Renal pelvis (tissue), 4 donors: ENCODE data around the gene VWA7. TPM values are rescaled to one million over a fixed set of nuclear protein-coding genes. Genes with fewer than 3 reads are reported as not detected.
"Not testable (repeated sequence)": the region's sequence is repeated elsewhere in the genome, so short reads cannot be mapped to it uniquely, and the experiment has no call there.

Experiments
- DNase-seq: peaks from one replicate; pipeline ENCODE4 v3.0.0-alpha.2; 2013
- polyA plus RNA-seq, 3 donors: library from polyadenylated mRNA; unstranded; fragments of 120-200 nt; gene quantifications; one replicate each; pipeline ENCODE4 v1.2.1, GENCODE V29; 2013; ENCODE audit not compliant: insufficient read length in 3 of 3

VWA7 gene
- polyA plus RNA-seq, 3 donors: 8.8 to 14.0 (median 13.1) TPM

DNA sequence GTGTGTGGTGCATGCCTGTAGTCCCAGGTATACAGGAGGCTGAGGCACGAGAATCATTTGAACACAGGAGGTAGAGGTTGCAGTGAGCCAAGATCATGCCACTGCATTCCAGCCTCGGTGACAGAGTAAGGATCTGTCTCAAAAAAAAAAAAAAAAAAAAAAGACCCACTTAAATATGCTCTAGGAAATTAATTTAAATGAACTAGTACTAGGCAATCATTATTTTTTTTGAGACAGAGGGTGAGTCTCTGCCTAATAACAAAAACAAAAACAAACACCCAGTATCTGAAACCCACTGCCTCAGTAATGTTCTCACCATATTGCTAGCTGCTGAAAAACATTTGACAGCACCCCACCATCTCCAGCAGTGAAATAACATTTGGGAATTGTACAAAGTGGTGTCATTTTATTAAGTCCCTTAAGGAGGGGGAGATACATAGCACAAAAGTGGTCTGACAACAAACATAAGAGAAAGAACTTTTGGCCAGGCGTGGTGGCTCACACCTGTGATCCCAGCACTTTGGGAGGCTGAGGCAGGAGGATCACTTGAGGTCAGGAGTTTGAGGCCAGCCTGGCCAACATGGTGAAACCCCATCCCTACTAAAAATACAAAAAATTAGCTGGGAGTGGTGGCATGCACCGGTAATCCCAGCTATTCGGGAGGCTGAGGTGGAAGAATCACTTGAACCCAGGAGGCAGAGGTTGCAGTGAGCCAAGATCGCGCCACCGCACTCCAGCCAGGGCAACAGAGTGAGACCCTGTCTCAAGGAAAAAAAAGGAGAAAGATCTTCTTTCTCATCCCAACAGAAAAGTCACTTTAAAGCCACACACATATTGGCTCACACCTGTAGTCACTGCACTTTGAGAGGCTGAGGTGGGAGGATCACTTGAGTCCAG, 24.2 kb upstream of the VWA7 start:
- not testable (repeated sequence) for DNase-seq

DNA sequence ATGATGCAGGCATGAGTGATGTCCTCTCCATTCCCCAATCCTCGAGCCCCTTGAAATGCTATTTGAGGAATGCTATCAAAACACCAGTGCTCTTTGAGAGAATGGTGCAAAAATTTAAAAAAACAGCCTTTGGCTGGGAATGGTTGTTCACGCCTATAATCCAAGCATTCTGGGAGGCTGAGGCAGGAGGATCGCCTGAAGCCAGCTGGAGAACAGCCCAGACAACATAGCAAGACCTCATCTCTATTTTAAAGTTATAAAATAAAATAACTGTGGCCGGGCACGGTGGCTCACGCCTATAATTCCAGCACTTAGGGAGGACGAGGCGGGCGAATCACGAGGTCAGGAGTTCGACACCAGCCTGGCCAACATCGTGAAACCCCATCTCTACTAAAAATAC, 22.7 kb upstream of the VWA7 start:
- DNase-seq: no peak

GRCh38 chr6:31797588-31797987, 20.5 kb upstream of the VWA7 start:
- no peak for DNase-seq

GRCh38 chr6:31796993-31797385, 19.9 kb upstream of the VWA7 start:
- DNase-seq: no peak

- DNase-seq: peak; percentile 80
Measured at GRCh38 chr6:31795616-31796298, 18.6 kb upstream of the VWA7 start, which contains the start of gene VARS1. Gene VARS1, minus strand, starts transcription at chr6:31795752. Its CDS starts 535 bp downstream, at chr6:31795217.

DNA sequence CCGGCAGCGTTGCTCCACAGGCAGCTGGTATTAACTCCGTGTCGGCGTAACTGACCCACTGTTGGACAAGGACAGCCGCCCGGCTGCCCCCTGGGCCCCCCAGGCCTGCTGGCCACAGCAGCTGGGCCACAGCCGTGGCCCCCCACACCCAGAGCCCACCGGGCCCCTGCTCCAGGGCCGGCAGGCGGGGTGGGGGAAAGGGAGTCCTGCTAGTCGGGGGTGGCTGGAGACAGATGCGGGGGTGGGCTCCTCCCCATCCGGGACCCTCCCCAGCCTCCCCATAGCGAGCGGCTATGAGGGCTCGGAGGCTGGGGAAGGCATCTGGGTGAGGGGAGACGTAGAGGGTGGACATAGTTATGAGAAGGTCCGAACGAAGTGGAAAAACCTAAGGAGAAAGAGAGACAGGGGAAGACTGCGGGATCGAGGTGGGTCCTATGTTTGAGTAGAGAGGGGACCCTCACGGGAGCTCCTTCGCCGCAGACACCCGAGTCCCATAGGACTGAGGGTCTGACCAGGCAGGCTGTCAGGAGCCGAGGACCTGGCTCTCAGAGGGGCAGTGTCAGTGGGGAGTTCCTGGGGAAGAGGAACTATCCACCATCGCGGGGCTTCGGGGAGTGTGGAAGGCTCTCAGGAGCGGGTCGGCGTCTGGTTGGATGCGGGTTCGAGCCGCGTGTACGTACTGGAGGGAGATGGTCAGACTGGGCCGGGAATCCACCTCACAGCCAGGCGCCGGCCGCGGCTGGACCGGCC, 17.9 kb upstream of the VWA7 start:
- DNase-seq: no peak

DNA sequence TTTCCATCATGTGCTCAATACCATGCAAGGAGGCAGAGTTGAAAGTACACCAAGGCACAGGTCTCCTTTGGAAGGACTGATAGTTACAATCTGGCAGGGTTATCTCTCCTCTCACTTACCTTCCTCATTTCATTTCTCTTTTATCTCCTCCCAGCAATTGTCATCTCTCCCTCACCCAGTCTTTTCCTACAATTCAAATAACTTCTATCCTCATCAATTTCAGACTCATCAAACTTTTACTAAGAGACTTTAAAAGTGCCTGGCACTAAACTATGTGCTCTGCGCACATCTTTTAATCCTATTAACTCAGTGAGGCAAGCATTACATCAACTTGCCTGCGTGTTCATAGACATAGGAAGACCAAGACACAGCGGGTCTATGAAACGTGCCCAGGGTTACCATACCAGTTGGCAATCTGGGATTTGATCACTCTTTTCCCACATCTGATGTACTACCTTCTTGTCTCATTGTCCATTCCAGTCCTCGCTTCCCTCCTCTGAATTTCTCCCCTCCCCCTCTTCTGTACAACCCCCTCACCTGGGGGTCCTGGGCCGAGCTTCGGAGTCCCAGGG, 17.3 kb upstream of the VWA7 start:
- no peak for DNase-seq

DNA sequence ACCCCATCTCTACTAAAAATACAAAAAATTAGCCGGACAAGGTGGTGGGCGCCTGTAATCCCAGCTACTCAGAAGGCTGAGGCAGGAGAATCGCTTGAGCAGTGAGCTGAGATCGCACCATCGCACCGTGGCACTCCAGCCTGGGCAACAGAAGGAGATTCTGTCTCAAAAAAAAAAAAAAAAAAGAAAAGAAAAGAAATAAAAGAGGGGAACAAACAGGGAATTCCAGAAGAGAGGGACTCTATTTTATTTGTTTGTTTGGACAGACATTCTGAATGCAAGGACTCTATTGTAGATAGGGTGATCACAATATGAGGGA, 16.8 kb upstream of the VWA7 start:
- DNase-seq: not testable (repeated sequence)

DNA sequence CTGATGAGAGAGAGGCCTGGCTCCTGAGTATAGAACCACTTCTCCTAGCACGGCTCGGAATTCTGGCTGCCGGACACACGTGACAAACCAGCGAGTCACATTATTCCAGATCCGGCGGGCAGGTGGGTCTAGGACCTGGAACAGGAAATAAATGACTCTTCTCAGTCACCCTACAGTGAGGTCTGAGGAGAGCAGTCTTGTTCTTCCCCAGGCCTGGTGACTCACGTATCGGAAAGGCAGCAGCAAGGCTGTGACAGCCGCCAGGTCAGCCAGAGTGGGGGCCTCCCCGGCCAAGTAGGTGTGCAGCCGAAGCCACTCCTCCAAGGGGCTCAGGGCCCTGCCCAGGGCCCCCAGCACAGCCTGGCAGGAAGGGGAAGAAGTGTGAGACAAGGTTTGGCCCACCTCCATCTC, 15.6 kb upstream of the VWA7 start:
- no peak for DNase-seq

DNA sequence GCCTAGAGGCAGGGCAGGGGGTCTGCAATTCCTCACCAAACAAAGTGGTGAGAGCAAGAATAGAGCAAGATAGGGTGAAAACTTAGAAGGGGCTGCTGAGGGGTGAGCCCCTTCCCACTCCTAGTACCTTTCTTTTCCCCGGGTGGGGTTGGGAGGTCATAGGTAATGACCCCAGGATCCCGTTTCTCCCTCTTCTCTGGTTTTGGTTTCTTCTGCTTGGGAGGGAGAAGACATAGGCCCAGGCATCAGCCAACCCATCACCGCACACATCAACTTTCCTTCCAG, 14.9 kb upstream of the VWA7 start:
- DNase-seq: no peak

GRCh38 chr6:31791324-31792089, 14.4 kb upstream of the VWA7 start:
- DNase-seq: peak; percentile 62

GRCh38 chr6:31785475-31785874, 8.3 kb upstream of the VWA7 start:
- DNase-seq: no peak

GRCh38 chr6:31784098-31784925, 7.2 kb upstream of the VWA7 start:
- DNase-seq: no peak

- no peak for DNase-seq
Measured at GRCh38 chr6:31782126-31782855, 5.2 kb upstream of the VWA7 start.

DNA sequence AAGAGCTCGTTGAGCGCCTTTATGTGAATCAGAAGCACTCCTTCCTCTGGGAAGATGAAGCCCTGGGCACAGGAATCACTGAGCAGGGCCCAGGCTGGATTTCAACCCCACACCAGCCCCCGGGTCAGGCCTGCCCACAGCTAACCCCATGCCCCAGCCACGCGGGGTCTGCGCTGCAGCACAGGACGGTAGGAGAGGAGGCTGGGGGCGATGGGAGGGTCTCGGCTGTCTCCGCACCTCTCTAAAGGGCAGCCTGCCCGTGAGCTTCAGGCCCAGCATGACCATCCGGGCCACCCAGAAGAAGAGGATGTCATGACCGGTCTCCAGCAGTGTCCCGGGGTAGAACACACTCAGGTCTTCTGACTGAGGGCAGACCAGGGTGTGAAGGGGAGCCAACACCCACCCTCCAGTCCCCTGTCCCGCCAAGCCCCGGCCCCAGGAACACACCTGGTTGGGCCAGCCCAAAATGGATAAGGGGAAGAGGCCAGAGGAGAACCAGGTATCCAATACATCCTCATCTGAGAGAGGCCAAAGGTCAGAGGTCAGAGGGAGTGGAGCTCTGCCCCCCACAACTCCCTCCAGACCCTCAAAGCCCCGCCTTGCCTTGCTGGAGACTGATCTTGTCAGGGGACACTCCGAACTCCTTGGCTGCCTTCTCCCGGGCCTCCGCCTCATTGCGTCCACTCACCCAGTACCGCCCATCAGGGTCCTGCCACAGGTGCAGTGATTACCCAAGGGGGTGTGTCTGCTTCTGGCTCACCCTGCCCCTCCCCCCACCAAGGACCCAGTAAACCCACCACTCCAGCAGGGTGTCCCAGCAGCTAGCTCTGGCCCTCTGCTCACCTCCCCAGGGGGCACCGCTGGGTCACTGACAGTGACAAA, 4.4 kb upstream of the VWA7 start:
- DNase-seq: no peak

DNA sequence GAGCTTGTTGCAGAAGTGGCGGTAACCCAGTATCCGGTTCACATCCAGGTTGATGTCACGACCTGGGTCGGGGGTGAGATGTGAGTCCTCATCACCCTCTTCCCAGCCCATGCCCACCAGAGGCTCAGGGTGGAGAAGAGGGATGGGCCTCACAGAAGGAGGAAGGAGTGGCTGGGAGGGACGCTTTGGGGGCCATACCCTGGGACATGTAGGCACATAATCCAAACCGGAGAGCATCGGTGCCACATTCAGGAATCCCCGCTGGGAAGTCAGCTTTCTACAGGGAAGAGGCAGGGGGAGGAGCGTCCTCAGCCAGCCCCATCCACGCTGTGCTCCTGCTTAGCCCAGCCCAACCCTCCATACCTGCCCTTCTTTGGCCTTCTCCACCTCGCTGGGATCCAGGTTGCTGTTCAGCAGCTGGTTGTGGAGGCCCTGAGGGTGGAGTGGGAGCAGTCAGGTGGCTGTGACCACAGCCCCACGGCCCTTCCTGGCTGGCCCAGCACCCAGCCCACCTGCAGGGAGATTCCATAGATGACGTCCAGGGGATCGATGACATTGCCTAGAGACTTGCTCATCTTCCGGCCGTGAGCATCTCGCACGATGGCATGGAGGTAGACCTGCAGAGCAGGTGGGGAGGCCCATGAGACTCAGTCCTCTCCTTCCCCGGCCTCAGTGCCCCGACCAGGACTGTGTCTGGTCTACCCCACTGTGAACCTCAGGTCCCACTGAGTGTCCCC, 3.5 kb upstream of the VWA7 start:
- no peak for DNase-seq

GRCh38 chr6:31779908-31780307, 2.8 kb upstream of the VWA7 start:
- no peak for DNase-seq
